Measurements from ENCODE around the gene CALML6.
"Not testable (repeated sequence)": the region's sequence is repeated elsewhere in the genome, so short reads cannot be mapped to it uniquely, and the experiment has no call there.

CALML6 gene

GRCh38 chr1:1914971-1915692 is at the start of gene CALML6:
CALML6 (plus strand) TSS chr1:1915260; CDS start chr1:1915281, 21 bp downstream.
- DNase-seq: no peak

DNA sequence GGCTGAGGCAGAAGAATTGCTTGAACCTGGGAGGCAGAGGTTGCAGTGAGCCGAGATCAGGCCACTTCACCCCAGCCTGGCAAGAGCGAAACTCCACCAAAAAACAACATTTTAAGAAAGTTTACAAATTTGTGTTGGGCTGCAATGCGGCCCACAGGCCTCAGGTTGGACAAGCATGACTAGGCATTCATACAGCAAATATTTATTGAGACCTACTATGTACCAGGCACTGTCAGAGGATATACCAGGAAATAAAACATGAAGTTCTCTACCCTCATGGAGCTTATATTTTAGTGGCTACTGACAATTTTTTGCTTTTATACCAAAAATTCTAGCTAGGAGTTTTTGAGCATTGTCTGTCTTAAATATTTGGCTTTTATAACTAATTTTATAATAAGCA is 47.9 kb upstream of the CALML6 start:
- no peak for DNase-seq

- DNase-seq: no peak
Measured at GRCh38 chr1:1869469-1869868, 45.6 kb upstream of the CALML6 start.

- DNase-seq: no peak
Measured at GRCh38 chr1:1872329-1872994, 42.6 kb upstream of the CALML6 start.

DNA sequence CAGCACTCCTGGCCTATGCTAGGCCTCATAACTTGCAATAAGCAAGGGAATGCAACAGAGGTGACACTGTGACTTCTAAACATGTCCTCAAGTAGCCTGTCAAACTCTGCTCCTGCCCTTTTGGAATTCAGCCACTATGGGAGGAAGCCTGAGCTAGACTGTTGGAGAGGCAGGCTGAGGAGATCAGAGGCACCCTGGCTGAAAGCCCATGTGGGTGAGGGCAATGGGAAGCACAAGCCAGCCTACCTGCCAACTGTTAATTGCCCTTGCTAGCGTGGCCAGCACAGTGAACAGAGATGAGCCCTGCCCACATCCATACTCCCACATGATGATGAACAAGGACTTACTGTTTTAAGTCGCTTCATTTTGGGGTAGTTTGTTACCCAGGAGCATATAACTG is 41.9 kb upstream of the CALML6 start:
- no peak for DNase-seq

- no peak for DNase-seq
Measured at GRCh38 chr1:1874901-1875300, 40.2 kb upstream of the CALML6 start.

DNA sequence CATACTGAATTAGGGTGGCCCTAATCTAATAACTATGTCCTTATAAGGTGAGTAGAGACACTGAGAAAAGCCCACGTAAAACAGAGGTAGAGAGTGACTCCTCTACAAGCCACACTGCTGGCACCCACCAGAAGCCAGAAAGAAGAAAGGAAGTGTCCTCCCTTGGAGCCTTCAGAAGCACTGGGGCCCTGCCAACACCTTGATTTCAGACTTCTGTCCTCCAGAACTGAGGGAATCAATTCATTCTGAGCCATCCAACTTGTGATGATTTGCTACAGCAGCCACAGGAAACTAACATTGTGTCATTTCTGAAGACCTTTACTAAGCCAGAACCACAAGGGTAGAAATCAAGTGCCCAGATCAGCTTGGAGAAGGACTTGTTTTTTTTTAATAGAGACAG is 39.1 kb upstream of the CALML6 start:
- peak; percentile 76 for DNase-seq

DNA sequence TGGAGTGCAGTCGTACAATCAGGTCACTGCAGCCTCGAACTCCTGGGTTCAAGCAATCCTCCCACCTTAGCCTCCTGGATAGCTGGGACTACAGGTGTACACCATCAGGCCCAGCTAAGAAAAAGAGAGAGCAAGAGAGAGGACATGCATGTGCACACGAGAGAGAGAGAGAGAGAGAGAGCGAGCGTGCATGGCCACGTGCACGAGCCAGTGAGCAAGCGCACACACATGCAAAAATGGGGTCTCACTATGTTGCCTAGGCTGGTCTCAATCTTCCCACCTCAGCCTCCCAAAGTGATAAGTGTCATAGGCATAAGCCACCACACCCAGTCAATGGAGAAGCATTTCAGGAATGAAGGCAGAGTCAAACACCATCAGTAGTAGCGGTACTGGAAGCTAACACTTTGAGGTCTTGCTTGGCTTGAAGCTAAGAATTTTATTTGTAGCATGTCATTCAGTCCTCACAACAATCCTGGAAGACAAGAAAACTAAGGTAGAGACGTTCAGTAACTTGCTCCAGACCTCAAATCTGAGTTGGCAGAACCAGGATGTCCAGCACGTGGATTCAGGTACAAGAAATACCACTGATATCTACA is 38.6 kb upstream of the CALML6 start:
- DNase-seq: no peak

DNA sequence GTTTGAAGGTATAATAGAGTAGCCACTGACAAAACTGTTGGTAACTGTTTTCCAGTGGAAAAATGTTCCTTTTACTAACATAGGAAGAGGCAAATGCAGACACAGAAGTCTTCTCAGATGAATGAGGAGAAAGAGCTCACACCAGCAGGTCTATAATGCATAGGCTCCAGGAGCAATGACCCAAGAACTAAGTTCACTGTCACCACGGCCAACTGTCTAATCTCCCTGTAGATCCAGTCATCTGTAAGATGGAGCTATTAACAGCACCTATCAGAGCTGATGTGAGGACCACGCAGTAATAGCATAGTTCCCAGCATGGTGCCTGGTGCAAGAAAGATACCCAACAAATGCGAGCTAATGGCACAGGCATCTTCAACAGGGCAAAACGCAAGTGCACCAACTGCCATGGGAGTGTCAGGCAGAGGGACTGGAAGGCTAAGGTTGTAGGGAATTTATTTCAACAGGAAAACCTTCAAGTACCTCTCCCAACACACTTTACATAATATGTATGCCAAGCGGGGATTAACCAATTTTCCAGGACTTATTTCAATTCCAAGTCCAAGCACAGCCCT is 37.1 kb upstream of the CALML6 start:
- DNase-seq: no peak

GRCh38 chr1:1879942-1880341 is 35.1 kb upstream of the CALML6 start:
- no peak for DNase-seq

GRCh38 chr1:1880617-1881312 is 34.3 kb upstream of the CALML6 start:
- DNase-seq: no peak

- no peak for DNase-seq
Measured at GRCh38 chr1:1881727-1882126, 33.3 kb upstream of the CALML6 start.

GRCh38 chr1:1883092-1883873 is 31.8 kb upstream of the CALML6 start:
- DNase-seq: no peak

GRCh38 chr1:1883890-1884289 is 31.2 kb upstream of the CALML6 start:
- DNase-seq: not testable (repeated sequence)

- DNase-seq: no peak
Measured at GRCh38 chr1:1889090-1889750, 25.8 kb upstream of the CALML6 start.

DNA sequence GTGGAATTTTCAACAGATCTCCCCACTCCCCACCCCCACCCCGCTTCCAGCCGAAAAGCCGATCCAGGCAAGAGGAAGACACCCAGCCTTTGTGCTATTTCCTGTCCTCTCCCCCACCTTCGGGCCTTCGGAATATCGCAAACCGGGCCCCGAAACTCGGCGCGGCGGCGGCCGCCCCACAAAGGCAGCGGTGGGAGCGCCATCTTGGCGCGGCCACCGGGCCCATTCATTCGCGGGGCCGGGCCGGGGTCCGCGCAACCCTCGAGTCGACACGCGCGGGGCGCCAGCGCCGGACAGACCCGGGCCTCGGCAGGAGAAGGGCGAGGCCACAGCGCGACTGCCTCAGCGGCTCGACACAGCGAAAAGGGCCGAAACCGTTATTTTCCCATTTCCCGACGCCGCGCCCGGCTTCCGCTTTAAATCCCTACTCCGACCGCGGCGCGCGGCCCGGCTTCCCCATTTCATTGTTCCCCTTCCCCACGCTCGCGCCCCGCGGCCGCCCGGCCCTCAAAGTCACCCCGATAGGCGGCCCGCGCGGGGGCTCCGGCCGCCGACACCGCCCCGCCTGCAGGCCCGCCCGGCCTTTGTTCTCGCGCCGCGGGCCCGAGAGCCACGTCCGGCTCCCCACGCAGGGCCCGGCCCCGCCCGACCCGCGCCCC is 25.1 kb upstream of the CALML6 start:
- peak; percentile 61 for DNase-seq

DNA sequence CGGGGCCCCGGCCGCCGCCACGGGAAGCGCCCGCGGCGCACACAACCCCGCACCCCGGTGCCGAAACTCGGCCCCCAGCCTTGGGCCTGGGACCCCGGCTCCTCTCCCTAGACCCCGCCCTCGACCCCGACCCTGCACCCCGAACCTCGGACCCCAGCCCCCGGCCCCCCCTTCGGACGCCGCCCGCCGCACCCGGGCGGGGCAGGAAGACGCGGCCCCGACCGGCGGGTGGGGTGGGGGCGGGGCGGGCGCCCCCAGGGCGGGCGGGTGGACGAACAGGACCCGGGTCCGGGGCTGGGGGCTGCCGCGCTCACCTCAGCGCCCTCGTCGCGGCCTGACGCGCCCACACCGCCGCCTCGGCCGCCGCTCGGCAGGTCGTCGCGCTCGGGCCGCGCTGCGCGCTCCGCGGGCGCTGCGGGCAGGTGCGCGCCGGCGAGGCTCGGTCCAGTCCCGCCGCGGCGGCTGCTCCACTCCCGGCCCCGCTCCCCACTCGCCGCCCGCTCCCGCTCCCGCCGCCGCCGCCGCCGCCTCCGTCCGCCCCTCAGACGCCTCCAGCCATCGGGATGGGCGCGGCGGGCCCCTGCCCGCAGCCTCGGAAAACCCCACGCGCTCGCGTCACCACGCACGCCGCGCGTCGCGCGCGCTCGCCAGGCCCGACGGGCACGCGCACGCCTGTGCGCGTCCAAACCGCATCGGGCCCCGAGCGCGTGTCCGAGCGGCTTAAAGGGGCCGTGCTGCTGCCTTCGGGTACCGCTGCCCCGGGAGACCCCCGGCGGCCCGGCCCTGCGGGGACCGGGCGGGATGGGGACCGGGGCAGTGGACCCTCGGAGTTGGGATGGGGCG is 24.3 kb upstream of the CALML6 start, which contains the start of gene GNB1:
Gene GNB1, minus strand, starts transcription at position 582 of the 843 bp plus-strand sequence. CDS start 65,634 bp downstream, outside the sequence.
- peak; percentile 93 for DNase-seq

DNA sequence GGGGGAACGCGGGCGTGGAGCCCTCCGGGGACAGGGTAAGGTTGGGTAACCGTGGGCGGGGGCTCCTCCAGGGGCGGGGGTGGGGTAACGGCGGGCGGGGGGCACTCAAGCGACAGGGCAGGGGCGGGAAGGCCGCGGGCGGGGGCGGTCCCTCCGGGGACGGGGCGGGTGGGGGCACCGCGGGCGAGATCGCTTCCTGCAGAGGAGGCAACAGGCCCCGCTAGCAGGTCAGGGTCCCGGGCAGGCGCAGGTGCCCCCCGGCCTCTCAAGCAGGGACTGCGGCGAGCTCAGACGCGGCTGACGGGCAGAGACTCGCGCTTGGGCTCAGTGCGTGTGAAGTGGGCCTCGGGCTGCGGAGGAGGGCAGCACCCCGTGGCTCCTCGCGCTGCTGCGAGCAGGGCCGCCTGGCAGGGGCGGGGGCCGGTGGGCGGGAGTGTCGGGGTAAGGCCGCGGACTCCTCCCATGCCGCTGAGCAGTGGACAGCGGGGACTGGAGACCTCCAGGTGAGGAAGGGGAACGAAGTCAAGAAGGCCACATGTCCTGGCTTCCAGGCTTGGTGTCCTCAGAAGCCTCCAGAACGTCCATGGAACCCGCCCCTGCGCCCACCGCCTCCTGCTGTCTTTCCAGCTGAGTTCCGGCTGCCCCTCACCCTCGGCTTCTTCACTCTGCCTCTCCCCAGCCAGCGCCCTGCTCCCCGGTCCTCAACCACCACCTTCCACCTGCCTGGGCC is 23.5 kb upstream of the CALML6 start:
- DNase-seq: peak; percentile 80

- peak; percentile 35 for DNase-seq
Measured at GRCh38 chr1:1892079-1892762, 22.8 kb upstream of the CALML6 start.

Data from activated CD4-positive, alpha-beta T cell treated with anti-CD3 and anti-CD28 coated beads, Interleukin-2, Interleukin-6, amounts not matched to agents 100 ng/mL and 50 ng/mL, durations not matched to agents 16 hours and 8 hours (primary cell).